CD14-positive monocyte (primary cell): Measurements from ENCODE around the gene IL5. TPM values are rescaled to one million over a fixed set of nuclear protein-coding genes. Genes with fewer than 3 reads are reported as not detected.
A peak's percentile ranks its signal among the peaks of the same experiment; 100 is the strongest.

Source experiments
- DNase-seq, 3 donors: peaks; one replicate each; pipeline ENCODE4 v3.0.0-alpha.2; 2011 to 2022
- H2AFZ ChIP-seq: 2 replicates; pipeline ENCODE4 v1.6.0; 2012; ENCODE audit warnings: mild to moderate bottlenecking, low read depth, low read length, inconsistent platforms; ENCODE audit not compliant: insufficient read depth, poor library complexity, severe bottlenecking
- H3K27ac ChIP-seq, 2 donors: 1 replicate in 1 of 2; 2 replicates in 1 of 2; pipeline ENCODE4 v1.5.1; 2012 to 2013; ENCODE audit warnings: low read length in 2 of 2, control low read depth in 1 of 2, inconsistent platforms in 1 of 2, low read depth in 1 of 2, mild to moderate bottlenecking in 1 of 2
- H3K27me3 ChIP-seq, 2 donors: one replicate each; pipeline versions ENCODE4 v1.6.0 to v1.6.1; 2011 to 2013; ENCODE audit warnings: low read length in 2 of 2; ENCODE audit not compliant: control insufficient read depth in 2 of 2, insufficient read depth in 2 of 2
- H3K36me3 ChIP-seq, 2 donors: replicated peaks in 1 of 2; 1 replicate in 1 of 2; 2 replicates in 1 of 2; pipeline versions ENCODE4 v1.5.1 to v1.6.1; 2012 to 2013; ENCODE audit warnings: low read length in 2 of 2, control low read depth in 1 of 2, inconsistent platforms in 1 of 2, mild to moderate bottlenecking in 1 of 2; ENCODE audit not compliant: insufficient read depth in 2 of 2, control insufficient read depth in 1 of 2
- H3K4me1 ChIP-seq, 2 donors: 1 replicate in 1 of 2; 2 replicates in 1 of 2; pipeline versions ENCODE4 v1.5.1 to v1.6.1; 2012 to 2013; ENCODE audit warnings: low read length in 2 of 2, control low read depth in 1 of 2, inconsistent platforms in 1 of 2, mild to moderate bottlenecking in 1 of 2, moderate library complexity in 1 of 2; ENCODE audit not compliant: insufficient read depth in 2 of 2, control insufficient read depth in 1 of 2
- H3K4me2 ChIP-seq: replicated peaks from 2 replicates; pipeline ENCODE3; 2012; ENCODE audit warnings: low read length, moderate library complexity, mild to moderate bottlenecking; ENCODE audit not compliant: poor library complexity, severe bottlenecking; ENCODE audit errors: extremely low read depth
- H3K4me3 ChIP-seq, 3 experiments: fragments of 200-600 bp in 1 of 3; sonication (generic) in 1 of 3; replicated peaks in 1 of 3; 1 replicate in 2 of 3; 2 replicates in 1 of 3; pipeline ENCODE4 v1.5.1; 2011 to 2013; ENCODE audit warnings: low read length in 3 of 3, mild to moderate bottlenecking in 3 of 3, control low read depth in 2 of 3, low read depth in 2 of 3, inconsistent platforms in 1 of 3, moderate library complexity in 1 of 3
- H3K79me2 ChIP-seq: 2 replicates; pipeline ENCODE4 v1.6.0; 2012; ENCODE audit warnings: mild to moderate bottlenecking, control low read depth, inconsistent platforms, low read length, moderate library complexity; ENCODE audit not compliant: insufficient read depth
- H3K9ac ChIP-seq: 2 replicates; pipeline ENCODE4 v1.6.0; 2017; ENCODE audit warnings: low read length, mild to moderate bottlenecking; ENCODE audit not compliant: insufficient read depth, poor library complexity, severe bottlenecking
- H3K9me3 ChIP-seq, 2 donors: replicated peaks in 1 of 2; 1 replicate in 1 of 2; 2 replicates in 1 of 2; pipeline versions ENCODE4 v1.5.1 to v1.6.1; 2012 to 2013; ENCODE audit warnings: low read length in 2 of 2, control low read depth in 1 of 2; ENCODE audit not compliant: control insufficient read depth in 1 of 2, insufficient read depth in 1 of 2
- H4K20me1 ChIP-seq: 2 replicates; pipeline ENCODE4 v1.6.0; 2012; ENCODE audit warnings: mild to moderate bottlenecking, low read length, control low read depth, moderate library complexity; ENCODE audit not compliant: insufficient read depth
- H3K27ac Mint-ChIP-seq, 7 donors: one replicate each; pipeline ENCODE4 v1.8.0; 2020; ENCODE audit warnings: mild to moderate bottlenecking in 7 of 7, mixed read lengths in 7 of 7, moderate library complexity in 6 of 7, inconsistent platforms in 2 of 7
- H3K27me3 Mint-ChIP-seq, 3 donors: one replicate each; pipeline ENCODE4 v1.8.0; 2021 to 2022; ENCODE audit warnings: low read depth in 3 of 3, mild to moderate bottlenecking in 3 of 3, mixed read lengths in 3 of 3, moderate library complexity in 3 of 3, inconsistent platforms in 1 of 3
- H3K36me3 Mint-ChIP-seq, 2 donors: one replicate each; pipeline ENCODE4 v1.8.0; 2020; ENCODE audit warnings: mixed read lengths in 2 of 2, inconsistent platforms in 1 of 2, mild to moderate bottlenecking in 1 of 2
- H3K4me1 Mint-ChIP-seq: one replicate; pipeline ENCODE4 v1.8.0; 2020; ENCODE audit warnings: mild to moderate bottlenecking, mixed read lengths
- H3K4me3 Mint-ChIP-seq, 2 donors: one replicate each; pipeline ENCODE4 v1.8.0; 2020; ENCODE audit warnings: mild to moderate bottlenecking in 2 of 2, mixed read lengths in 2 of 2, moderate library complexity in 1 of 2
- H3K9me3 Mint-ChIP-seq, 7 donors: one replicate each; pipeline ENCODE4 v1.8.0; 2020 to 2022; ENCODE audit warnings: mixed read lengths in 7 of 7, mild to moderate bottlenecking in 6 of 7, moderate library complexity in 6 of 7, inconsistent platforms in 2 of 7
- CTCF ChIP-seq: fragments of 200-600 bp; IDR thresholded peaks from one replicate; pipeline ENCODE4 v1.8.0; 2022; ENCODE audit warnings: antibody characterized with exemption, mild to moderate bottlenecking
- WGBS: methylation state at CpG from one replicate; pipeline ENCODE4 v1.1.5; 2013; ENCODE audit warnings: missing lambda C conversion rate; ENCODE audit not compliant: insufficient coverage; 5-methylcytosine and 5-hydroxymethylcytosine counted together
- intact Hi-C, 2 donors: fragments of 100-400 bp; cut with micrococcal nuclease; formaldehyde crosslinking; loops; one replicate each; pipeline versions ENCODE4 v1.15.0 to v1.15.1; 2023
- polyA plus RNA-seq, 3 donors: library from polyadenylated mRNA; depleted of rRNA in 1 of 3; unstranded in 2 of 3; stranded (reverse) in 1 of 3; fragments of 300-500 nt in 2 of 3; fragments of >200 nt in 1 of 3; fragmentation: Illumina TruSeq in 2 of 3; gene quantifications; 1 replicate in 2 of 3; 2 replicates in 1 of 3; pipeline ENCODE4 v1.2.3, GENCODE V29; 2012 to 2021

The IL5 gene
- polyA plus RNA-seq, 3 donors, result not detected

GRCh38 chr5:132501629-132501956 is 41.7 kb downstream of the IL5 start:
- Histone ChIP-seq H3K9ac (no peak overlapping the region), H3K27me3 (no peaks in the 10 kb centered on the region), H3K4me3 (no peak overlapping the region), H3K27ac (no peak overlapping the region), H3K79me2 (no peaks in the 10 kb centered on the region), H3K4me2 (no peak overlapping the region), H3K9me3 (no peaks in the 10 kb centered on the region), H4K20me1 (no peaks in the 10 kb centered on the region), H2AFZ (no peak overlapping the region), H3K4me1 (peaks cover 23 to 29% of the 10 kb centered on the region in 2 donors), H3K36me3 (no peaks in the 10 kb centered on the region)
- Mint-ChIP-seq H3K27me3 (peaks cover 0 to 4% (median 0%) of the 10 kb centered on the region in 3 donors), H3K36me3 (no peaks in the 10 kb centered on the region), H3K4me3 (no peak overlapping the region), H3K9me3 (no peaks in the 10 kb centered on the region), H3K27ac (peak overlapping the region in 1 of 7 donors; percentile 81), H3K4me1 (peaks cover 40% of the 10 kb centered on the region)
- WGBS, result 67% methylated on average over 4 of the region's 4 CpGs
- intact Hi-C loops, result loop anchor here (1.0 to 10.0 kb wide), 3 partner anchors 115 to 323 kb away; partner anchors contain the start of gene SOWAHA (in 1 of the 2)
- DNase-seq, result no peak
- no peak for TF ChIP-seq CTCF

GRCh38 chr5:132500931-132501628 is 42.2 kb downstream of the IL5 start:
- peak; percentile 64 to 86 (median 74) for DNase-seq
- H3K27me3 ChIP-seq, result no peaks in the 10 kb centered on the region
- Mint-ChIP-seq H3K4me1 (peaks cover 36% of the 10 kb centered on the region), H3K27ac (peak overlapping the region in 5 of 7 donors; percentile 26 to 81 (median 50)), H3K36me3 (no peaks in the 10 kb centered on the region), H3K27me3 (peaks cover 0 to 4% (median 0%) of the 10 kb centered on the region in 3 donors), H3K9me3 (no peaks in the 10 kb centered on the region), H3K4me3 (no peak overlapping the region)
- peak overlapping the region; percentile 15 for H3K4me2 ChIP-seq
- H3K36me3 ChIP-seq, result no peaks in the 10 kb centered on the region
- peaks cover 23 to 34% of the 10 kb centered on the region in 2 donors for H3K4me1 ChIP-seq
- H3K27ac ChIP-seq, result peak overlapping the region in 1 of 2 donors; percentile 45
- no peaks in the 10 kb centered on the region for H4K20me1 ChIP-seq
- no peak overlapping the region for H3K9ac ChIP-seq
- no peaks in the 10 kb centered on the region for H3K79me2 ChIP-seq
- intact Hi-C loops, result loop anchor here (1.0 to 10.0 kb wide), 3 partner anchors 115 to 324 kb away; partner anchors contain the start of gene SOWAHA (in 1 of the 2)
- peak overlapping the region; percentile 43 for H2AFZ ChIP-seq
- no peak overlapping the region for H3K4me3 ChIP-seq
- H3K9me3 ChIP-seq, result no peaks in the 10 kb centered on the region
- TF ChIP-seq CTCF, result peak; percentile 88
- WGBS, result 14% methylated on average over 3 of the region's 6 CpGs
